Endothelial cell of umbilical vein (primary cell): ENCODE data around the gene PIGM. TPM values are rescaled to one million over a fixed set of nuclear protein-coding genes. Genes with fewer than 3 reads are reported as not detected.

Experiments used
- BruUV-seq: library from RNA; stranded (reverse); fragments of 400-500 nt; replicated peaks from 2 replicates; lab custom pipeline; 2021; lab: Mats Ljungman, UMichigan
- CTCF ChIA-PET: fragments of 300-600, 350-600 bp; sonication (Branson Sonifier 250); formaldehyde crosslinking; loops from one replicate; lab custom pipeline; 2021; ENCODE audit warnings: antibody characterized with exemption, inconsistent platforms; lab: Charles Lee
- POLR2A ChIA-PET: fragments of 300-600, 350-600 bp; sonication (Branson Sonifier 250); formaldehyde crosslinking; loops from one replicate; lab custom pipeline; 2021; ENCODE audit warnings: antibody characterized with exemption, inconsistent platforms; lab: Charles Lee
- DNase-seq: peaks from one replicate; pipeline ENCODE4 v3.0.0-alpha.2; 2011; ENCODE audit warnings: low read depth, low spot score
- FAIRE-seq: peaks from 2 replicates; lab custom pipeline; 2011; peaks lifted over from hg19 to GRCh38; lab: Jason Lieb, UNC
- H2AFZ ChIP-seq: 2 replicates; pipeline ENCODE4 v1.6.0; 2012; ENCODE audit warnings: low read depth, low read length, control low read depth, inconsistent platforms
- H3K27ac ChIP-seq: 2 replicates; pipeline ENCODE4 v1.5.1; 2011; ENCODE audit warnings: low read depth, mild to moderate bottlenecking, control low read depth, low read length, moderate library complexity; ENCODE audit not compliant: insufficient read depth
- H3K27me3 ChIP-seq, 2 experiments: 2 replicates each; pipeline versions ENCODE4 v1.6.0 to v1.6.1; 2011; ENCODE audit warnings: low read length in 2 of 2, mixed read lengths in 1 of 2; ENCODE audit not compliant: control insufficient read depth in 2 of 2, insufficient read depth in 2 of 2
- H3K36me3 ChIP-seq, 2 experiments: 2 replicates in 1 of 2; 3 replicates in 1 of 2; pipeline ENCODE4 v1.5.1; 2011; ENCODE audit warnings: low read length in 2 of 2, mild to moderate bottlenecking in 1 of 2, moderate library complexity in 1 of 2; ENCODE audit not compliant: control insufficient read depth in 2 of 2, insufficient read depth in 2 of 2; ENCODE audit errors: extremely low read depth in 1 of 2
- H3K4me1 ChIP-seq: 3 replicates; pipeline ENCODE4 v1.5.1; 2011; ENCODE audit warnings: mild to moderate bottlenecking, low read length; ENCODE audit not compliant: control insufficient read depth, insufficient read depth; ENCODE audit errors: extremely low read depth
- H3K4me2 ChIP-seq: 2 replicates; pipeline ENCODE4 v1.6.1; 2011; ENCODE audit warnings: low read length, control low read depth, mixed read lengths; ENCODE audit not compliant: insufficient read depth
- H3K4me3 ChIP-seq, 3 experiments: fragments of 200-600 bp in 1 of 3; sonication (generic), shearing (Covaris generic) in 1 of 3; replicated peaks in 1 of 3; 2 replicates each; pipeline ENCODE4 v1.5.1; 2011 to 2016; ENCODE audit warnings: control low read depth in 3 of 3, low read length in 3 of 3, mild to moderate bottlenecking in 2 of 3, inconsistent platforms in 1 of 3, low read depth in 1 of 3, moderate library complexity in 1 of 3; ENCODE audit not compliant: insufficient read depth in 1 of 3
- H3K79me2 ChIP-seq: 2 replicates; pipeline ENCODE4 v1.6.0; 2012; ENCODE audit warnings: low read length, inconsistent platforms; ENCODE audit not compliant: control insufficient read depth, insufficient read depth
- H3K9ac ChIP-seq: replicated peaks from 2 replicates; pipeline ENCODE3; 2011; ENCODE audit warnings: low read length, control low read depth; ENCODE audit not compliant: insufficient read depth; ENCODE audit errors: extremely low read depth
- H3K9me1 ChIP-seq: replicated peaks from 3 replicates; pipeline ENCODE4 v1.6.0; 2011; ENCODE audit warnings: mild to moderate bottlenecking, low read length; ENCODE audit not compliant: control insufficient read depth, insufficient read depth; ENCODE audit errors: extremely low read depth
- H3K9me3 ChIP-seq: replicated peaks from 2 replicates; pipeline ENCODE4 v1.5.1; 2012; ENCODE audit warnings: low read length, inconsistent platforms; ENCODE audit not compliant: control insufficient read depth, insufficient read depth
- H4K20me1 ChIP-seq: replicated peaks from 2 replicates; pipeline ENCODE3; 2011; ENCODE audit warnings: mild to moderate bottlenecking, low read length; ENCODE audit not compliant: control insufficient read depth, insufficient read depth; ENCODE audit errors: extremely low read depth
- EZH2 ChIP-seq: IDR thresholded peaks from 2 replicates; pipeline ENCODE4 v1.6.1; 2012; ENCODE audit warnings: borderline replicate concordance, low read depth, mild to moderate bottlenecking, moderate library complexity, low read length, inconsistent platforms; ENCODE audit not compliant: severe bottlenecking
- FOS ChIP-seq: IDR thresholded peaks from 2 replicates; pipeline ENCODE4 v1.6.1; 2011; ENCODE audit warnings: mild to moderate bottlenecking, low read length, moderate library complexity, borderline replicate concordance; ENCODE audit not compliant: insufficient read depth
- GATA2 ChIP-seq: IDR thresholded peaks from 2 replicates; pipeline ENCODE4 v1.7.0; 2011; ENCODE audit warnings: low read depth, mild to moderate bottlenecking, moderate library complexity, mixed read lengths, low read length; ENCODE audit not compliant: insufficient read length, insufficient read depth
- JUN ChIP-seq: IDR thresholded peaks from 2 replicates; pipeline ENCODE4 v1.6.1; 2011; ENCODE audit warnings: borderline replicate concordance, low read depth; ENCODE audit not compliant: insufficient read length, insufficient read depth
- MYC ChIP-seq: IDR thresholded peaks from one replicate; pipeline ENCODE4 v1.6.1; 2011; ENCODE audit warnings: mild to moderate bottlenecking, low read depth, low read length
- POLR2A ChIP-seq: IDR thresholded peaks from 2 replicates; pipeline ENCODE4 v1.6.1; 2012; ENCODE audit warnings: low read depth, mild to moderate bottlenecking, control low read depth, low read length
- POLR2AphosphoS5 ChIP-seq: IDR thresholded peaks from 2 replicates; pipeline ENCODE4 v1.6.1; 2012; ENCODE audit warnings: low read depth, mild to moderate bottlenecking, control low read depth, low read length, moderate library complexity; ENCODE audit not compliant: insufficient read depth
- dilution Hi-C: fragments of 300-500 bp; cut with MboI; formaldehyde crosslinking; loops from one replicate; pipeline ENCODE4 v1.15.0; 2019; ENCODE audit warnings: low sequenced_read_pairs; ENCODE audit not compliant: extremely low pct_ligation_motif_present
- intact Hi-C: fragments of 100-400 bp; cut with micrococcal nuclease; formaldehyde crosslinking; loops from one replicate; pipeline ENCODE4 v1.10.0; 2022
- polyA plus RNA-seq, 4 experiments: library from polyadenylated mRNA; depleted of rRNA in 3 of 4; stranded (reverse) in 3 of 4; unstranded in 1 of 4; fragments of >200 nt; gene quantifications; 2 replicates each; pipeline versions ENCODE4 v1.2.1 to v1.2.3, GENCODE V29; 2011 to 2012; ENCODE audit warnings: missing spikeins in 1 of 4
- total RNA-seq: library from RNA; stranded (reverse); gene quantifications from 2 replicates; pipeline ENCODE4 v1.2.3, GENCODE V29; 2021
- TF ChIP-seq, protein P1 (sequence below): IDR thresholded peaks from 2 replicates; pipeline ENCODE4 v1.6.1; 2011; ENCODE audit not compliant: insufficient read depth, insufficient read length
- TF ChIP-seq, protein P2 (sequence below), 2 donors: IDR thresholded peaks; 1 replicate in 1 of 2; 2 replicates in 1 of 2; pipeline ENCODE4 v1.5.1; 2011; ENCODE audit warnings: low read length in 2 of 2, mild to moderate bottlenecking in 2 of 2, moderate library complexity in 2 of 2, control low read depth in 1 of 2, inconsistent platforms in 1 of 2, low read depth in 1 of 2; ENCODE audit not compliant: insufficient read depth in 1 of 2; ENCODE audit errors: extremely low read depth in 1 of 2

PIGM gene
- total and polyA plus RNA-seq, 2 donors (not counting 3 experiments of a cell fraction or from before 2014, with no cell fraction given), result 3.4 to 5.4 TPM

- Histone ChIP-seq H3K27me3 (peaks cover 19 to 33% of the 10 kb centered on the region in 2 experiments), H2AFZ (no peak overlapping the region), H3K4me1 (peaks cover 6% of the 10 kb centered on the region), H3K9me3 (no peaks in the 10 kb centered on the region), H3K4me3 (no peak overlapping the region), H3K27ac (no peak overlapping the region), H3K79me2 (no peaks in the 10 kb centered on the region), H3K9ac (no peak overlapping the region), H3K36me3 (no peaks in the 10 kb centered on the region), H3K9me1 (no peaks in the 10 kb centered on the region), H3K4me2 (no peak overlapping the region), H4K20me1 (no peaks in the 10 kb centered on the region)
- FAIRE-seq (no peak), DNase-seq (no peak)
- CTCF ChIA-PET, result interaction anchor here (0.7 to 1.3 kb wide), 3 partner anchors 11 to 17 kb away, joined by 3 to 9 read pairs (median 4); no protein-coding TSS in a partner anchor
- no TSS peak for BruUV-seq
- intact Hi-C loops, result no loop called here
- TF ChIP-seq POLR2A, result no peak
- TF ChIP-seq JUN, result no peak
- dilution Hi-C loops, result no loop called here
- POLR2A ChIA-PET, result no interaction called here
Observed at GRCh38 chr1:160074865-160075264, 43.1 kb upstream of the PIGM start.

- Histone ChIP-seq H3K4me2 (no peak overlapping the region), H4K20me1 (no peaks in the 10 kb centered on the region), H3K9me3 (no peaks in the 10 kb centered on the region), H3K27me3 (peaks cover 29 to 32% of the 10 kb centered on the region in 2 experiments), H3K27ac (no peak overlapping the region), H3K79me2 (no peaks in the 10 kb centered on the region), H3K4me1 (peaks cover 7% of the 10 kb centered on the region), H2AFZ (no peak overlapping the region), H3K36me3 (no peaks in the 10 kb centered on the region), H3K4me3 (no peak overlapping the region), H3K9me1 (no peaks in the 10 kb centered on the region), H3K9ac (no peak overlapping the region)
- FAIRE-seq (no peak), DNase-seq (no peak)
- dilution Hi-C loops (no loop called here), intact Hi-C loops (no loop called here)
- TF ChIP-seq FOS, result no peak
- no peak for TF ChIP-seq GATA2
- no peak for TF ChIP-seq JUN
- TF ChIP-seq MYC, result no peak
- TF ChIP-seq, protein P1, sequence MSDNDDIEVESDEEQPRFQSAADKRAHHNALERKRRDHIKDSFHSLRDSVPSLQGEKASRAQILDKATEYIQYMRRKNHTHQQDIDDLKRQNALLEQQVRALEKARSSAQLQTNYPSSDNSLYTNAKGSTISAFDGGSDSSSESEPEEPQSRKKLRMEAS, result no peak
- no peak for TF ChIP-seq POLR2A
- TF ChIP-seq, protein P2, sequence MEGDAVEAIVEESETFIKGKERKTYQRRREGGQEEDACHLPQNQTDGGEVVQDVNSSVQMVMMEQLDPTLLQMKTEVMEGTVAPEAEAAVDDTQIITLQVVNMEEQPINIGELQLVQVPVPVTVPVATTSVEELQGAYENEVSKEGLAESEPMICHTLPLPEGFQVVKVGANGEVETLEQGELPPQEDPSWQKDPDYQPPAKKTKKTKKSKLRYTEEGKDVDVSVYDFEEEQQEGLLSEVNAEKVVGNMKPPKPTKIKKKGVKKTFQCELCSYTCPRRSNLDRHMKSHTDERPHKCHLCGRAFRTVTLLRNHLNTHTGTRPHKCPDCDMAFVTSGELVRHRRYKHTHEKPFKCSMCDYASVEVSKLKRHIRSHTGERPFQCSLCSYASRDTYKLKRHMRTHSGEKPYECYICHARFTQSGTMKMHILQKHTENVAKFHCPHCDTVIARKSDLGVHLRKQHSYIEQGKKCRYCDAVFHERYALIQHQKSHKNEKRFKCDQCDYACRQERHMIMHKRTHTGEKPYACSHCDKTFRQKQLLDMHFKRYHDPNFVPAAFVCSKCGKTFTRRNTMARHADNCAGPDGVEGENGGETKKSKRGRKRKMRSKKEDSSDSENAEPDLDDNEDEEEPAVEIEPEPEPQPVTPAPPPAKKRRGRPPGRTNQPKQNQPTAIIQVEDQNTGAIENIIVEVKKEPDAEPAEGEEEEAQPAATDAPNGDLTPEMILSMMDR (IDR thresholded peaks at IDR 0.05; ENCODE audit: extremely low read depth in 1 of 2, insufficient read depth in 1 of 2, low read depth in 1 of 2, low read length in 2 of 2), result no peak
- no peak for TF ChIP-seq EZH2
- no peak for TF ChIP-seq POLR2AphosphoS5
- ChIA-PET POLR2A (no interaction called here), CTCF (interaction anchor here (1.5 to 2.2 kb wide), 5 partner anchors 12 to 64 kb away, joined by 4 to 9 read pairs (median 5); no protein-coding TSS in a partner anchor)
- no TSS peak for BruUV-seq
Observed at GRCh38 chr1:160071289-160071688, 39.5 kb upstream of the PIGM start.
